Activated naive CD4-positive, alpha-beta T cell (primary cell): ENCODE data around the gene ZSCAN5C.
"Not testable (repeated sequence)": the region's sequence is repeated elsewhere in the genome, so short reads cannot be mapped to it uniquely, and the experiment has no call there.

ENCODE experiments used
- DNase-seq, 4 experiments: peaks; one replicate each; lab custom pipeline; 2025; lab: John Stamatoyannopoulos, UW

ZSCAN5C gene

DNA sequence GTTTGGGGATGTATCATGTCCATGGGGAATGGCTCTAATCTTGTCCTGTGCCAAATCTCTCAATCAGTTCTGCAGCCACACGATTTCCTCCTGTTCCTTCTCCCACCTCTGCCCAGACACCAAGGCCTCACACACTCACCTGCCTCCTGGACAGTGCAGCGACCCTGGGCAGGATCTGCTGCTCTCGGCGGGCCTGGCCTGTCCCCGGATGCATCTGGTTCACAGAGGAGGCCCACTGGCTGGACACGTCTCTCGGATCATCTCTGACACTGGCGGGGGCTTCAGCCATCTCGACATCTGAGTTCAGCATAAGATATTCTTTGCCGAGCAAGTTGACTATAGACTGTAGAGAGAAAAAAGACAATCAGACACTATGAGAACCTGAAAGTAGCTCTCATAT is 10.4 kb upstream of the ZSCAN5C start:
- DNase-seq, result no peak

DNA sequence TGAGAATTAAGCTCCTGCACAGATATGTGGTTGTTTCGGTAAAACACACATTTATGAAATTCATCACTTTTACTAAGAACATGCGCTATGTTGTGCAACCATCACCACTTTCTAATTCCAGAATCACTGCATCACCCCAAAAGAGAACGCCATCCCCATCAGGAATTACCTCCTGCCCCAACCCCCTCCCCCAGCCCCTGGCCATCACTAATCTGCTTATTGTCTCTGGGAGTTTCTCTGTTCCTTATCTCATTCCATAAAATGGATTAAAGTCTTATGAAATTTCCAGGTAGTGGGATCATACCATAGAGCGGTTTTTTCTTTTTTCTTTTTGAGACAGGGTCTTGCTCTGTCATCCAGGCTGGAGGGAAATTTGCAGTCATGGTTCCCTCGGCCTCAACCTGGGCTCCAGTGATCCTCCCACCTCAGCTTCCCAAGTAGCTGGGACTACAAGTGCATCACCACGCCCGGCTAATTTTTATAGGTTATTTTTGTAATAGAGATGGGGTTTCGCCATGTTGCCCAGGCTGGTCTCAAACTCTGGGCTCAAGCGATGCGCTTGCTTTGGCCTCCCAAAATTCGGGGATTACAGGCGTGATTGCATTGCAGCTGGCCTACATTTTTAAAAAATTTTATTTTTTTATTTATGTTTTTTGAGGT is 8.0 kb upstream of the ZSCAN5C start:
- no peak for DNase-seq

DNA sequence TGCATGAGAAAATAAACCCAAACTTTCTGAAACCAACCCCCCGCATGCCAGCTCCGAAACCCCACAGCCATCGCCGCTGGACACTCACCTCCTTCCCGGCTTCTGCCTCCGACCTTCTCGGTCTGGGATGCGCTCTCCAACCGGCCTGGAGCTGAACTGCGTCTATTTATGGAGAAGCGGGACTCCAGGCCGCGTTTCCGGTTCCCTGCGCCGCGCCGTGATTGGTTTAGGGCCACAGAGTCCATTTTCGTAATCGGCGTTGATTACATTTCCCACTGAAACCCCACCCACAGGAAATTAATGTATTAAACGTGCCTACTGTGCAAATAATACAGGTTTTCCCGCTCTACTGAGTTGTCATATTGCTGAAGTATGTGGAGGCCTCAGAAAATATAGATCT is 4.4 kb upstream of the ZSCAN5C start, which contains the start of gene ZSCAN5B:
Gene ZSCAN5B (minus strand): TSS at position 138 of the 400 bp plus-strand sequence. CDS start 4,731 bp downstream, outside the sequence.
- not testable (repeated sequence) for DNase-seq

DNA sequence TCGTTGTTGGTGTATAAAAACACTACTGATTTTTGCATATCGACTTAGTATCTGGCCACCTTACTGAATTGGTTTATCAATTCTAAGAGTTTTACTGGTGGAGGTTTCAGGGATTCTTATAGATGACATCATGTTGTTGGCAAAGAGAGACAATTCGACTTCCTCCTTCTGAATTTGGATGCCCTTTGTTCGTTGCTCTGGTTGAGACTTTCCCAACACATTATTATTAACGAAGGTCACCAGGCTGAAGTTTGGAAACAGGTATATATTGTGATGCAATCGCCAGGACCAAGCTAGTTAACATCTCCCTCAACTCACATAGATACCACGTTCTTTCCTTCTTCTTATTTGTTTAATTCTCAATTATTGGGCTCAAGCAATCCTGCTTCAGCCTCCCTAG is 2.4 kb upstream of the ZSCAN5C start:
- DNase-seq, result no peak

- not testable (repeated sequence) for DNase-seq
Measured at GRCh38 chr19:56207581-56207980, 5.5 kb downstream of the ZSCAN5C start.

GRCh38 chr19:56209091-56209490 is 7.0 kb downstream of the ZSCAN5C start:
- no peak for DNase-seq

DNA sequence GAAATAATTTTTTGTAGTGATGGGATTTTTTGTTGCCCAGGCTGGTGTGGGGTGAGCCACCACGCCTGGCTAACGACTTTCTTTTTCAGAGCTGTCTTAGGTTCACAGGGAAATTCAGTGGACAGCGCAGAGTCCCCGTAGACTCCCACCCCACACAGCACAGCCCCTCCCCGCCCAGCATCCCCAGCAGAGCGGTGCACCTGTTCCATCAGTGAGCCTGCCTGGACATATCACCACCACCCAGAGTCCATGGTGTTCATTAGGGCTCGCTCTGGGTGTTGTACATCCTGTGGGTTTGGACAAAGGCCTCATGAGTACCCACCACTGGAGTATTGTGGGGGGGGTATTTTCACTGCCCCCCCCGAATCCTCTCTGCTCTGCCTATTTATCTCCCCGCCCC is 8.0 kb downstream of the ZSCAN5C start:
- not testable (repeated sequence) for DNase-seq

DNA sequence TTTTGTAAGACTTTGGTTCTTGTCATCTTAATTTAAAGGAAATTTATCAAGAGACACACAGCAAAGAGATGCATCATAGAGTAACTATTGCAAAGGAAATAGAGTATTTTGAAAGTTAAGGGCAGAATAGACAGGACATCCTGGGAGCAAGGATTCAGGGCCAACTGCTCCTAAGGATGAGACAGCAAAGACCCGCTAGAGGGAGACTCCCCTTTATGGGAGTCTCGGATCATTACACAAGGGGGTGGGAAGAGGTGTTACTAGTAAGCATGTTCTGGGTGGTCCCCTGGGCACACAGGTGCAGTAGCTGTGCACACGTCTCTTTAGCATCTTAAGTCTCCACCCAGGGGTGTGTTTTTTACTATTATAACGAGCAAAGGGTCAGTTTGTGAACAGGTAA is 9.6 kb downstream of the ZSCAN5C start:
- no peak for DNase-seq

GRCh38 chr19:56217039-56217949 is 15.2 kb downstream of the ZSCAN5C start:
- DNase-seq, result no peak

- DNase-seq, result no peak
Measured at GRCh38 chr19:56218961-56219360, 16.9 kb downstream of the ZSCAN5C start.

GRCh38 chr19:56221442-56221841 is 19.4 kb downstream of the ZSCAN5C start:
- DNase-seq, result not testable (repeated sequence)

DNA sequence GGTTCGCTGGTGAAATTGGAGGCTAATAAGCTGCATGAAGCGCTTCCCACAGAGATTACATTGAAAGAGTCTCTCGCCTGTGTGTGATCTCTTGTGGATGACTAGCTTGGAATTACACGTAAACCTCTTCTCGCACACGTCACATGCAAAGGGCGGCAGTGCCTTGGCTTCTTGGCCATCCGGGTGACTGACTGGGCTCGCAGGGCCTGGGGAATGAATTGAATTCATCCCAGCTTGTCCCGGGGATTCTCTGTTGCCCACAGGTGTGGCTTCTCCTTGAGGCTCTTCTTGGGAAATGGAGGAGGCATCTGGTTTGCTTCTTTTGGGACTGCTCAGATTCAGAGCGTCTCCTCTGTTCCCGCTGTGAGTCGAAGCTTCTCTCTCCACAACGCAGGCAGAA is 19.8 kb downstream of the ZSCAN5C start:
- DNase-seq, result no peak

- DNase-seq, result no peak
Measured at GRCh38 chr19:56222901-56223300, 20.8 kb downstream of the ZSCAN5C start.

DNA sequence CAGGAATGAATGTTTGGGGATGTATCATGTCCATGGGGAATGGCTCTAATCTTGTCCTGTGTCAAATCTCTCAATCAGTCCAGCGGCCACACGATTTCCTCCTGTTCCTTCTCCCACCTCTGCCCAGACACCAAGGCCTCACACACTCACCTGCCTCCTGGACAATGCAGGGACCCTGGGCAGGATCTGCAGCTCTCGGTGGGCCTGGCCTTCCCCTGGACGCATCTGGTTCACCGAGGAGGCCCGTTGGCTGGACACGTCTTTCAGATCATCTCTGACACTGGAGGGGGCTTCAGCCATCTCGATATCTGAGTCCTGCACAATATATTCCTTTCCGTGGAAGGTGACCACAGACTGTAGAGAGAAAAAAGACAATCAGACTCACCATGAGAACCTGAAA is 21.4 kb downstream of the ZSCAN5C start:
- no peak for DNase-seq

- DNase-seq, result no peak
Measured at GRCh38 chr19:56245121-56245740, 43.2 kb downstream of the ZSCAN5C start.

GRCh38 chr19:56245764-56246163 is 43.7 kb downstream of the ZSCAN5C start:
- DNase-seq, result not testable (repeated sequence)

GRCh38 chr19:56248736-56249338 is 46.8 kb downstream of the ZSCAN5C start:
- DNase-seq, result not testable (repeated sequence)

DNA sequence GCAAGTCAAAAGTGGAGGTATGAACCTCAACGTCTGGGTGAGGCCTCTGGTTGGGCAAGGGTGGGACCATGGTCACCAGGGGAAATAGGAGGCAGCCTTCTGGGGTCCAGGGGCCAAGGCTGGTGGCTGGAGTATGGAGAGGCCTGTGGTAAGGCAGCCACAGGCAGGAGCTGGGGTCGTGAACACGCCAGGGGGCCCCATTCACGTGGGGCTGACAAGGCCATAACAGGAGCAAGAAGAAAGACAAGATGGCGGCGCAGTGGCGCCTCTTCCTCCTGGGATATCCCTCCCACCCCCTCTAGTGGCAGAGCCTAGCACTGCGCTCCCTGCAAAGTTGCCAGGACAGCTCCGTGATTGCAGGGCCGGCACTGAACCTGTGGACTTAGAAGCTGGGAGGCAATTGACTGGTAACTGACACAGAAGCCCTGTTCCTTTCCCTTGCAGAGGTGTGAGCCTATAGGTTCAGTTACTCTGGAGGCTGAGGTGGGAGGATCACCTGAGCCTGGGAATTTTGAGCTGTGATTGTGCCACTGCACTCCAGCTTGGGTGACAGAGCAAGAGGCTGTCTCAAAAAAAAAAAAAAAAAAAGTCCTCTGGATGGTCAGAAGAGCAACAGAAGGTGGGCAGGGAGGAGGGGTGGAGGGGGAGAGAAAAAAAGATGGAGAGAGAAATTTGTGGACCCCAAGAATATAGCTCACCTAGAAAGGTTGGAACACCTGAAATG is 50.8 kb downstream of the ZSCAN5C start:
- DNase-seq, result peak; percentile 20 to 51 (median 38)

DNA sequence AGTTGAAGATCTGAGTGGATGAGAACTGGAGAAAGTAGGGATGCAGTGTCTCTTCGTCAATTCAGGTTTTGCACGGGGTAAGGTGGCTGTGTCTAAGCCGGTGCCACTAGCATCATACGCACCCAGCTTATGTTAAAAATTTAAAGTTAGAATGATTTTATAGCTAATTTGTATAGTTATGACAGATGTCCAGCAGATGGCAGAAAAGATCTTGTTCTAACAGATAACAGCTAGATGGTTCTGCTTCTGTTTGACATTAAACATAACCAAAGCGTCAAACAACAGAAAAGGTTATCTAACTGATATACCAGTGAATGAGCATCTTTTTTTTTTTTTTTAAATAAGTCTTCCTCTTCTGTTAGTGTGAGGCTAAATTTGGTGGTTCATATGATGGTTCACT is 51.7 kb downstream of the ZSCAN5C start:
- no peak for DNase-seq

DNA sequence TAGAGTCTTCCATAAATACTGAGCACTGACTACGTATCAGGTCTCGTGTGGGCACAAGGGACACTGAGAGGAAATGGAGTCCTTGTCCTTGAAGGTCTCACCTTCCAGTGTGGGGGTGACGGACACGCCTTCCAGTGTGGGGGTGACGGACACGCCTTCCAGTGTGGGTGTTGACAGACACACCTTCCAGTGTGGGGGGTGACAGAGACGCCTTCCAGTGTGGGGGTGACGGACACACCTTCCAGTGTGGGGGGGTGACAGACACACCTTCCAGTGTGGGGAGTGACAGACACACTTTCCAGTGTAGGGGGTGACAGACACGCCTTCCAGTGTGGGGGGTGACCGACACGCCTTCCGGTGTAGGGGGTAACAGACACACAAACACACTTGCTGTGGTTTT is 56.2 kb downstream of the ZSCAN5C start:
- DNase-seq, result no peak
